Ishikawa (cell line): ENCODE data around the gene INPP5B.

Experiments used
- CEBPB ChIP-seq: IDR thresholded peaks from 2 replicates; pipeline ENCODE4 v1.6.1; 2012
- CREB1 ChIP-seq: IDR thresholded peaks from 2 replicates; pipeline ENCODE4 v1.6.1; 2012; ENCODE audit warnings: low read depth
- EGR1 ChIP-seq: IDR thresholded peaks from 2 replicates; pipeline ENCODE4 v1.6.1; 2012
- EP300 ChIP-seq: IDR thresholded peaks from 2 replicates; pipeline ENCODE4 v1.6.1; 2012; ENCODE audit warnings: borderline replicate concordance
- FOXM1 ChIP-seq: IDR thresholded peaks from 2 replicates; pipeline ENCODE4 v1.6.1; 2012; ENCODE audit warnings: low read depth, borderline replicate concordance
- NFIC ChIP-seq: IDR thresholded peaks from 2 replicates; pipeline ENCODE4 v1.6.1; 2012
- RAD21 ChIP-seq: IDR thresholded peaks from 2 replicates; pipeline ENCODE4 v1.6.1; 2012; ENCODE audit warnings: low read depth
- REST ChIP-seq: IDR thresholded peaks from 2 replicates; pipeline ENCODE4 v1.6.1; 2012; ENCODE audit warnings: low read depth, mild to moderate bottlenecking
- TAF1 ChIP-seq: IDR thresholded peaks from 2 replicates; pipeline ENCODE4 v1.6.1; 2012; ENCODE audit warnings: low read depth, mild to moderate bottlenecking
- TCF12 ChIP-seq: IDR thresholded peaks from 2 replicates; pipeline ENCODE4 v1.6.1; 2012; ENCODE audit warnings: low read depth
- TEAD4 ChIP-seq: IDR thresholded peaks from 2 replicates; pipeline ENCODE4 v1.6.1; 2012
- YY1 ChIP-seq: IDR thresholded peaks from 2 replicates; pipeline ENCODE4 v1.6.1; 2012; ENCODE audit warnings: low read depth
- ZBTB7A ChIP-seq: IDR thresholded peaks from 2 replicates; pipeline ENCODE4 v1.6.1; 2012; ENCODE audit warnings: low read depth
- TF ChIP-seq, protein P1 (sequence below): IDR thresholded peaks from 2 replicates; pipeline ENCODE4 v1.6.1; 2012
- TF ChIP-seq, protein P2 (sequence below): IDR thresholded peaks from 2 replicates; pipeline ENCODE4 v1.6.1; 2012

INPP5B gene

GRCh38 chr1:37905727-37906126 is 41.1 kb downstream of the INPP5B start:
- no peak for TF ChIP-seq TCF12
- no peak for TF ChIP-seq EP300
- TF ChIP-seq FOXM1 = no peak
- TF ChIP-seq CEBPB = no peak
- no peak for TF ChIP-seq REST
- TF ChIP-seq, protein P1, sequence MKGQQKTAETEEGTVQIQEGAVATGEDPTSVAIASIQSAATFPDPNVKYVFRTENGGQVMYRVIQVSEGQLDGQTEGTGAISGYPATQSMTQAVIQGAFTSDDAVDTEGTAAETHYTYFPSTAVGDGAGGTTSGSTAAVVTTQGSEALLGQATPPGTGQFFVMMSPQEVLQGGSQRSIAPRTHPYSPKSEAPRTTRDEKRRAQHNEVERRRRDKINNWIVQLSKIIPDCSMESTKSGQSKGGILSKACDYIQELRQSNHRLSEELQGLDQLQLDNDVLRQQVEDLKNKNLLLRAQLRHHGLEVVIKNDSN = no peak
- TF ChIP-seq CREB1 = no peak
- TF ChIP-seq EGR1 = no peak

DNA sequence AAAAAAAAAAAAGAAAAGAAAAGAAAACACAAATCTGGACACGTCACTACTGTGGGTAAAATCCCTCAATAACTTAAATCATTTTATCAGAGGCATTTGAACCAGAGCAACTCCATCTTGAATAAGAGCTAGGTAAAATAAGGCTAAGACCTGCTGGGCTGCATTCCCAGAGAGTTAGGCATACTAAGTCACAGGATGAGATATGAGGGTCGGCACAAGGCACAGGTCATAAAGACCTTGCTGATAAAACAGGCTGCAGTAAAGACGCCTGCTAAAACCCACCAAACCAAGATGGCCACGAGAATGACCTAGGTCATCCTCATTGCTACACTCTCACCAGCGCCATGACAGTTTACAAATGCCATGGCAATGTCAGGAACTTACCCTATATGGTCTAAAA is 43.9 kb downstream of the INPP5B start:
- TF ChIP-seq ZBTB7A = no peak
- TF ChIP-seq, protein P1 = no peak

GRCh38 chr1:37901893-37902225 is 45.0 kb downstream of the INPP5B start:
- TF ChIP-seq EGR1 (no peak), RAD21 (no peak), ZBTB7A (no peak), CEBPB (no peak), TCF12 (no peak), TEAD4 (no peak)

GRCh38 chr1:37901191-37901892 is 45.5 kb downstream of the INPP5B start:
- TF ChIP-seq NFIC = no peak
- TF ChIP-seq EGR1 = no peak
- no peak for TF ChIP-seq TAF1
- no peak for TF ChIP-seq RAD21
- TF ChIP-seq YY1 = no peak
- TF ChIP-seq CREB1 = no peak
- no peak for TF ChIP-seq TCF12
- no peak for TF ChIP-seq EP300
- TF ChIP-seq, protein P1 = no peak
- TF ChIP-seq TEAD4 = no peak
- no peak for TF ChIP-seq ZBTB7A
- no peak for TF ChIP-seq REST
- TF ChIP-seq FOXM1 = no peak
- TF ChIP-seq, protein P2, sequence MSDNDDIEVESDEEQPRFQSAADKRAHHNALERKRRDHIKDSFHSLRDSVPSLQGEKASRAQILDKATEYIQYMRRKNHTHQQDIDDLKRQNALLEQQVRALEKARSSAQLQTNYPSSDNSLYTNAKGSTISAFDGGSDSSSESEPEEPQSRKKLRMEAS = no peak
- no peak for TF ChIP-seq CEBPB

GRCh38 chr1:37893673-37894072 is 53.2 kb downstream of the INPP5B start:
- no peak for TF ChIP-seq CREB1
- TF ChIP-seq CEBPB = no peak
- TF ChIP-seq TEAD4 = no peak
- no peak for TF ChIP-seq EGR1
- no peak for TF ChIP-seq ZBTB7A
- TF ChIP-seq, protein P2 = no peak

- TF ChIP-seq, protein P2 = no peak
- TF ChIP-seq CREB1 (no peak), EGR1 (no peak), EP300 (no peak), ZBTB7A (no peak), TAF1 (no peak), TEAD4 (no peak), RAD21 (no peak), NFIC (no peak), CEBPB (no peak), YY1 (no peak)
- TF ChIP-seq, protein P1 = no peak
Observed at GRCh38 chr1:37892151-37893047, 54.5 kb downstream of the INPP5B start.
